Progenitor cell of endocrine pancreas (in vitro differentiated cells): ENCODE results near the gene BOC. TPM values are rescaled to one million over a fixed set of nuclear protein-coding genes. Genes with fewer than 3 reads are reported as not detected.

ENCODE experiments used
- DNase-seq: peaks from one replicate; pipeline ENCODE4 v3.0.0; 2021; ENCODE audit warnings: low spot score; ENCODE audit not compliant: unreplicated experiment
- H3K27ac Mint-ChIP-seq: 2 replicates; pipeline ENCODE4 v1.8.0; 2021; ENCODE audit warnings: mild to moderate bottlenecking, moderate library complexity, mixed read lengths
- H3K27me3 Mint-ChIP-seq: 2 replicates; pipeline ENCODE4 v1.8.0; 2021; ENCODE audit warnings: mixed read lengths
- H3K36me3 Mint-ChIP-seq: 2 replicates; pipeline ENCODE4 v1.8.0; 2022; ENCODE audit warnings: mixed read lengths; ENCODE audit not compliant: insufficient read depth
- H3K4me1 Mint-ChIP-seq: 2 replicates; pipeline ENCODE4 v1.8.0; 2021; ENCODE audit warnings: low read depth, mixed read lengths
- H3K4me3 Mint-ChIP-seq: 2 replicates; pipeline ENCODE4 v1.8.0; 2021; ENCODE audit warnings: low read depth, mild to moderate bottlenecking, moderate library complexity, mixed read lengths
- H3K9me3 Mint-ChIP-seq: 2 replicates; pipeline ENCODE4 v1.8.0; 2021; ENCODE audit warnings: low read depth, mixed read lengths
- total RNA-seq: library from RNA; stranded (reverse); gene quantifications from 2 replicates; pipeline ENCODE4 v1.2.1, GENCODE V29; 2021
- TF ChIP-seq, protein P1 (sequence below): fragments of 200-600 bp; sonication (generic); IDR thresholded peaks from one replicate; pipeline ENCODE4 v1.5.0; 2021; ENCODE audit warnings: antibody characterized with exemption, mild to moderate bottlenecking; ENCODE audit not compliant: unreplicated experiment

Gene BOC
- total RNA-seq, 1 donor from 2014 or later: 10.8 TPM

DNA sequence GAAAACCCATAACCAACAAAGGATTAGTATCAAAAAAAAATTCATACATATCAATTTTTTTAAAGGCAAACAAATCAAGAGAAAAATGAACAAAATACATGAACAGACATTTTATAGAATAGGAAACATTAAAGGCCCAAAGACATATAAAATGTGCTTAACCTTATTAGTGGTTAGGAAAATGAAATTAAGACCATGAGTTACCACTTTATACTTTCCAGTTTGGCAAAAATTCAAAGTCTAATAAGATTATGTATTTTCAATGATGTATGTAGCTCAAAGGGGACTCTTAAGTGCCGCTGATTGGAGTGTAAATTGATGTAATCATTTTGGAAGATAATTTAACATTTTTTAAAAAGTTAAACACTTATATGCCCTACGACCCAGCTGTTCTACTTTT is 89.2 kb downstream of the BOC start:
- TF ChIP-seq, protein P1, sequence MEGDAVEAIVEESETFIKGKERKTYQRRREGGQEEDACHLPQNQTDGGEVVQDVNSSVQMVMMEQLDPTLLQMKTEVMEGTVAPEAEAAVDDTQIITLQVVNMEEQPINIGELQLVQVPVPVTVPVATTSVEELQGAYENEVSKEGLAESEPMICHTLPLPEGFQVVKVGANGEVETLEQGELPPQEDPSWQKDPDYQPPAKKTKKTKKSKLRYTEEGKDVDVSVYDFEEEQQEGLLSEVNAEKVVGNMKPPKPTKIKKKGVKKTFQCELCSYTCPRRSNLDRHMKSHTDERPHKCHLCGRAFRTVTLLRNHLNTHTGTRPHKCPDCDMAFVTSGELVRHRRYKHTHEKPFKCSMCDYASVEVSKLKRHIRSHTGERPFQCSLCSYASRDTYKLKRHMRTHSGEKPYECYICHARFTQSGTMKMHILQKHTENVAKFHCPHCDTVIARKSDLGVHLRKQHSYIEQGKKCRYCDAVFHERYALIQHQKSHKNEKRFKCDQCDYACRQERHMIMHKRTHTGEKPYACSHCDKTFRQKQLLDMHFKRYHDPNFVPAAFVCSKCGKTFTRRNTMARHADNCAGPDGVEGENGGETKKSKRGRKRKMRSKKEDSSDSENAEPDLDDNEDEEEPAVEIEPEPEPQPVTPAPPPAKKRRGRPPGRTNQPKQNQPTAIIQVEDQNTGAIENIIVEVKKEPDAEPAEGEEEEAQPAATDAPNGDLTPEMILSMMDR: no peak
- H3K36me3 Mint-ChIP-seq: peaks cover 8% of the 10 kb centered on the region
- no peaks in the 10 kb centered on the region for H3K27me3 Mint-ChIP-seq
- H3K4me3 Mint-ChIP-seq: no peak overlapping the region
- no peaks in the 10 kb centered on the region for H3K9me3 Mint-ChIP-seq
- no peaks in the 10 kb centered on the region for H3K4me1 Mint-ChIP-seq
- no peak overlapping the region for H3K27ac Mint-ChIP-seq
- no peak for DNase-seq

DNA sequence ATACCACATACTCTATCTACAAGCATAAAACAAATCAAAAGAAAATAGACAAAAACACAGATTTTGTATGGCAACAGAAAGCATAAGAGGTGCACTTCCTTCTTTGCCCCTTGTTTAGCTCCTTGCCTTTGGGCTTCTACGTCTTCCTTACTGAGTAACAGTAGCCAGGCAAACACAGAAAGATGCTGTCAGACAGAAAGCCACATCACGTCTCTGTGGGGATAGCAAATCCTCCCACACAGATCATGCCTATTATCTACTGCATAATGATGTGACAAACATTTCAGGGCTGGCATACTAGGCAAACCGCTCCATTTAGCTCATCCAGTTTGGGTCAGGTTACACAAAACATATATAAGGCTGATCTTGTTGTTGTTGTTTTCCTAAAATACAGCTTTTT is 92.7 kb downstream of the BOC start:
- DNase-seq: no peak
- H3K27ac Mint-ChIP-seq: no peak overlapping the region
- H3K4me3 Mint-ChIP-seq: no peak overlapping the region
- peaks cover 10% of the 10 kb centered on the region for H3K36me3 Mint-ChIP-seq
- TF ChIP-seq, protein P1: no peak
- no peaks in the 10 kb centered on the region for H3K27me3 Mint-ChIP-seq
- no peaks in the 10 kb centered on the region for H3K9me3 Mint-ChIP-seq
- no peaks in the 10 kb centered on the region for H3K4me1 Mint-ChIP-seq

DNA sequence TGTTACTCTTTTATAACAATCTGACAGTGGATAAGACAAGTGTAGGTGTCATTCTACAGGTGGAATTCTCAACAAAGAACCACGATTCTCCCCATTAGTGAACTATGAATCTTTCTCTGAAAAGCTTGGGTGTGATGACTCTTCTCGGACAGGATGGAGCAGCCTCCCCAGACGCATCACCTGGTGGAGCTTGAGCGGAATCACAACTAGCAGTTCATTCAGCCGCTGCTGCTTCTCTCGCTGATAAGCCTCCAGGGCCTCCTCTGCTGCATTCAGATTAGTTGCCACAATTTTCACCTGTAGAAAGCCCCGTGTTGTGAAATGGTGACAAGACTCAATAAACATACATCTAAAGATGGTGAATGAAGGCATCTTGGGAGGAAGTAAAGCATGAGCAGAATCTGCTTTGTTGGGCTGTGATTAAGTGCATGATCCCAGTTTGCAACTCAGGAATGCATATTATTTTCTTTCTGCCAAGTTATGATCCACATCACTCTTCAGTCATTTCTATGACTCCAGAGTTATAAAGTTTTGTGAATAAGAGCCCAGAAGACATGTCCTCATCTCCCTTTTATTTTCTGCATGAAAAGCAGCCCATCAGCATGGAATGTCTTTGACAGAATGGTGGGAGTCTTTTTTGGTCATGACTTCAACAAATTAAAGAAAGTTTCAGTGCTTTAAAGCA is 93.6 kb downstream of the BOC start:
- TF ChIP-seq, protein P1: peak; percentile 20
- no peak for DNase-seq
- H3K27me3 Mint-ChIP-seq: no peaks in the 10 kb centered on the region
- H3K27ac Mint-ChIP-seq: peak overlapping the region; percentile 55
- no peak overlapping the region for H3K4me3 Mint-ChIP-seq
- H3K9me3 Mint-ChIP-seq: no peaks in the 10 kb centered on the region
- H3K4me1 Mint-ChIP-seq: no peaks in the 10 kb centered on the region
- H3K36me3 Mint-ChIP-seq: peaks cover 10% of the 10 kb centered on the region

DNA sequence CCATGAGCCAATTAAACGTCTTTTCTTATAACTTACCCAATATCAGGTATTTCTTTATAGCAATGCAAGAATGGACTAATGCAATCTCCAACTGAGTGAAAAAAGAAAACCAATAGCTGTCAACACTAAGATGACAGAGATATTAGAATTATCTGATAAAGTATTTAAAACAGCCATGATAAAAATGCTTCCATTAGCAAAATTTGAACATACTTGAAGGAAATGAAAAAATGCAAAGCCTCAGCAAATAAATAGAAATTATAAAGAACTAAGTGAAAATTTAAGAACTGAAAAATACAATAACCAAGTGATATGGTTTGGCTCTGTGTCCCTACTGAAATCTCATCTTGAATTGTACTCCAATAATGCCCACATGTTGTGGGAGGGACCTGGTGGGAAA is 99.6 kb downstream of the BOC start:
- Mint-ChIP-seq H3K27me3 (no peaks in the 10 kb centered on the region), H3K36me3 (peaks cover 34% of the 10 kb centered on the region), H3K4me1 (no peaks in the 10 kb centered on the region), H3K27ac (no peak overlapping the region), H3K4me3 (no peak overlapping the region), H3K9me3 (peaks cover 20% of the 10 kb centered on the region)
- no peak for DNase-seq
- TF ChIP-seq, protein P1: no peak

DNA sequence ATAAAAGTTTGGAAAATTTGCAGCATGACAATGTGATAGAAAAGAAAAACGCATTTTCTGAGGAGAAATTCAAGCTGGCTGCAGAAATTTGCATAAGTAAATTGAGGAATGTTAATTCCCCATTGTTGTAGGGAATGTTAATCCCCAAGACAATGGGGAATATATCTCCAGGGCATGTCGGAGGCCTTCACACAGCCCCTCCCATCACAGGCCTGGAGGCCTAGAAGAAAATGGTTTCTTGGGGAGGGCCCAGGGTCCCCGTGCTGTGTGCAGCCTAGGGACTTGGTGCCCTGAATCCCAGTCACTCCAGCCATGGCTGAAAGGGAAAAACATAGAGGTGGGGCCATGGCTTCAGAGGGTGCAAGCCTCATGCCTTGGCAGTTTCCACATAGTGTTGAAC is 101.1 kb downstream of the BOC start:
- Mint-ChIP-seq H3K27me3 (no peaks in the 10 kb centered on the region), H3K9me3 (peaks cover 23% of the 10 kb centered on the region), H3K4me3 (no peak overlapping the region), H3K36me3 (peaks cover 38% of the 10 kb centered on the region), H3K27ac (no peak overlapping the region), H3K4me1 (no peaks in the 10 kb centered on the region)
- TF ChIP-seq, protein P1: no peak
- DNase-seq: no peak
